ENCODE data around the gene OSBPL10.

DNA sequence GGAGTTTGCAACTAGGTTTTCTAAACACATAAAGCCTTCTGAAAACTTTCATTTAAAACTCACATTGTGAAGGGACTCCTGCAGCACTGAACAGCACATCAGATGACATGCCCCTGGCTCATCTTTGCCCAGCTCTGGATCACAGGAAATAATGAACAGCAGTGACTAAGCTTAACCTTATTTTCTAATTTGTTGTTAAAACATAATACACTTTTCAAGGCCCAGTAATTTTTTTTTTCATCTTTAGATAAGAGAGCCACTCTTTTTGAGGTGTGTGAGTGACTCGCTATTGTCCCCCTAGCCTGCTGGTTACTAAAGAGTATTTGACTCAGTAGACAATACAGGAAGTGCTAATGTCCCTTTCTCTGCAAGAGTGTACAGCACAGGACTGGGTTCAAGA lies 204.0 kb downstream of the OSBPL10 start:
- TF ChIP-seq POLR2A (IDR thresholded peaks at IDR 0.05) (no peak), CTCF (IDR thresholded peaks at IDR 0.05) (no peak)
